ENCODE data around the gene CCDC50. TPM values are rescaled to one million over a fixed set of nuclear protein-coding genes. Genes with fewer than 3 reads are reported as not detected.

CCDC50 gene
- total and polyA plus RNA-seq, 7 donors = 20.8 to 128 (median 103) TPM

DNA sequence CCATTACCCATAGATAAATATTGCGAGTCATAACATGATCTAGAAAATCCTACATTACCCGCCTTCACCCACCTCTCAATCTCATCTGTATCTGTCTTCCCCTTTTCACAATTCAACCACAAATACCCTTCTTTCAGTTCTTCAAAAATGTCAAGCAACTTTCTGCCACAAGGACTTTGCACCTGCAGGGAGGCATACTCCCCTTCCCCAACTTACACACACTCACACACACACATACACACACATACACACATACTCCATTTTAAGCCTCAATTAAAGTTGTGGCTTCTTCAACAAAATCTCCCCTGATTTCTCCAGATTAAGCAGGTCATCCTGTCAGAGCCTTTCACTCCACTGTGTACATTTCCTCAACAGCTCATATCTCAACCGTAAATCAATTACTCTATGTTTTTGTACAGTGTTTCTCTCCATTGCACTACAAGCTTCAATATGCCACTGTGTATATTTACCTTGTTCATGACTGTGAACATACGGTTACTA lies 33.1 kb upstream of the CCDC50 start:
- TF ChIP-seq, protein P1, sequence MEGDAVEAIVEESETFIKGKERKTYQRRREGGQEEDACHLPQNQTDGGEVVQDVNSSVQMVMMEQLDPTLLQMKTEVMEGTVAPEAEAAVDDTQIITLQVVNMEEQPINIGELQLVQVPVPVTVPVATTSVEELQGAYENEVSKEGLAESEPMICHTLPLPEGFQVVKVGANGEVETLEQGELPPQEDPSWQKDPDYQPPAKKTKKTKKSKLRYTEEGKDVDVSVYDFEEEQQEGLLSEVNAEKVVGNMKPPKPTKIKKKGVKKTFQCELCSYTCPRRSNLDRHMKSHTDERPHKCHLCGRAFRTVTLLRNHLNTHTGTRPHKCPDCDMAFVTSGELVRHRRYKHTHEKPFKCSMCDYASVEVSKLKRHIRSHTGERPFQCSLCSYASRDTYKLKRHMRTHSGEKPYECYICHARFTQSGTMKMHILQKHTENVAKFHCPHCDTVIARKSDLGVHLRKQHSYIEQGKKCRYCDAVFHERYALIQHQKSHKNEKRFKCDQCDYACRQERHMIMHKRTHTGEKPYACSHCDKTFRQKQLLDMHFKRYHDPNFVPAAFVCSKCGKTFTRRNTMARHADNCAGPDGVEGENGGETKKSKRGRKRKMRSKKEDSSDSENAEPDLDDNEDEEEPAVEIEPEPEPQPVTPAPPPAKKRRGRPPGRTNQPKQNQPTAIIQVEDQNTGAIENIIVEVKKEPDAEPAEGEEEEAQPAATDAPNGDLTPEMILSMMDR (IDR thresholded peaks at IDR 0.05) = no peak
- no peak for TF ChIP-seq POLR2AphosphoS5 (IDR thresholded peaks at IDR 0.05)
- no peak for TF ChIP-seq EP300 (IDR thresholded peaks at IDR 0.05)
- no peak for TF ChIP-seq POLR2A (IDR thresholded peaks at IDR 0.05)

DNA sequence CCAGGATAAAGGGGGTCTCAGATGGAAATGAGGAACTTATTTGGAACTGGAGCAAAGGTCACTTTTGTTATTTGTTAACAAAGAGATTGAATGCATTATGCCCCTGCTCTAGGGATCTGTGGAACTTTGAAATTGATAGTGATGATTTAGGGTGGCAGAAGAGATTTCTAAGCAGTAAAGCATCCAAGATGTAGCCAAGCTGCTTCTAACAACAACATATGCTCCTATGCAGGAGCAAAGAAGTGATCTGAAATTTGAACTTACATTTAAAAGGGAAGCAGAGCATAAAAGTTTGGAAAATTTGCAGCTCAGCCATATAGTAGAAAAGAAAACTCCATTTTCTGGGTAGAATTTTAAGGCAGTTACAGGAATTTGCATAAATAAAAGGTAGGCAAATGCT lies 30.3 kb upstream of the CCDC50 start:
- intact Hi-C loops (cut with DNase I) = no loop called here
- Histone ChIP-seq H3K36me3 (no peaks in the 10 kb centered on the region), H3K27ac (no peak overlapping the region), H3K4me3 (no peak overlapping the region), H3K4me1 (no peaks in the 10 kb centered on the region), H3K27me3 (no peaks in the 10 kb centered on the region), H3K9me3 (no peaks in the 10 kb centered on the region)
- no peak for TF ChIP-seq POLR2A (IDR thresholded peaks at IDR 0.05)
- TF ChIP-seq POLR2AphosphoS5 (IDR thresholded peaks at IDR 0.05) = no peak
- no peak for TF ChIP-seq EP300 (IDR thresholded peaks at IDR 0.05)
- TF ChIP-seq, protein P1 (IDR thresholded peaks at IDR 0.05) = no peak
- no peak for DNase-seq

More for the DNA sequence above, 33.1 kb upstream of the CCDC50 start:
- intact Hi-C loops (cut with DNase I) = no loop called here
- no peak overlapping the region for H3K4me3 ChIP-seq
- no peak for DNase-seq
- no peaks in the 10 kb centered on the region for H3K9me3 ChIP-seq
- H3K36me3 ChIP-seq = no peaks in the 10 kb centered on the region
- 45 to 51% methylated on average over 4 of the region's 4 CpGs for WGBS, 2 donors
- no peaks in the 10 kb centered on the region for H3K27me3 ChIP-seq
- H3K27ac ChIP-seq = no peak overlapping the region
- H3K4me1 ChIP-seq = no peaks in the 10 kb centered on the region

DNA sequence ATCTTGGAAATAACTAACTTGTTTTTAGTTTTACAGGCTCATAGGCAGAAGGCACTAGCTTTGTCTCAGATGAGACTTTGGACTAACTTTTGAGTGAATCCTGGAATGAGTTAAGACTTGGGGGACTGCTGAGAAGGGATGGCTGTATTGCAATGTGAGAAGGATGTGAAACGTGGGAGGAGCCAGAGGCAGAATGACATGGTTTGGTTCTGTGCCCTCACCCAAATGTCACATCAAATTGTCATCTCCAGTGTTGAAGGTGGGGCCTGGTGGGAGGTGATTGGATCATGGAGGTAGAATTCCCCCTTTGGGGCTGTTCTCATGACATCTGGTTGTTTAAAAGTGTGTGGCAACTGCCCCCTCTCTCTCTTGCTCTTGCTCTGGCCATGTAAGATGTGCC lies 28.8 kb upstream of the CCDC50 start:
- Histone ChIP-seq H3K27me3 (no peaks in the 10 kb centered on the region), H3K27ac (no peak overlapping the region), H3K4me3 (no peak overlapping the region), H3K36me3 (no peaks in the 10 kb centered on the region), H3K9me3 (no peaks in the 10 kb centered on the region), H3K4me1 (no peaks in the 10 kb centered on the region)
- 68 to 80% methylated on average over 1 of the region's 1 CpG for WGBS, 2 donors
- no peak for DNase-seq
- TF ChIP-seq POLR2AphosphoS5 (IDR thresholded peaks at IDR 0.05) (no peak), POLR2A (IDR thresholded peaks at IDR 0.05) (no peak), EP300 (IDR thresholded peaks at IDR 0.05) (no peak)
- TF ChIP-seq, protein P1 (IDR thresholded peaks at IDR 0.05) = no peak
- intact Hi-C loops (cut with DNase I) = no loop called here

DNA sequence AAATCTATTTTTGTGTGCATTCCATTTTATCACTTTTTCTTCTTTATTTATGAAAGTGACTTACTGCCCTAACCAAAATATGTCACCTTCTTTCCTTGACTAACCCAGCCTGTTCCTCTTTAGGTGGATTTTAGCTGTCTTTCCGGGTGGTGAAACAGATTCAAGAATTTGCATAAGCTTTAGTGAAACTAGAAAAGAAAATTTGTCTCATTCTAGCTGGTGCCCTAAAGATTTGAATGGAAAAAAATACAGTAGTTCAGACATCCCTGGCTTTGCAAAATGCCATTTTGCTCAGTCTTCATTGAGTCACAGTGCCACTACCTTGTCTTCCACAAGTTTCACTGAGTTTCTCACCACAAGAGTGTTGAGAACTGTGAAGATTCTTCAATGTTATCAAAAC lies 28.2 kb upstream of the CCDC50 start:
- H3K27me3 ChIP-seq = no peaks in the 10 kb centered on the region
- no peaks in the 10 kb centered on the region for H3K9me3 ChIP-seq
- TF ChIP-seq, protein P1 (IDR thresholded peaks at IDR 0.05) = no peak
- no peak for TF ChIP-seq EP300 (IDR thresholded peaks at IDR 0.05)
- no peak for TF ChIP-seq POLR2A (IDR thresholded peaks at IDR 0.05)
- TF ChIP-seq POLR2AphosphoS5 (IDR thresholded peaks at IDR 0.05) = no peak
- H3K4me3 ChIP-seq = no peak overlapping the region
- no peaks in the 10 kb centered on the region for H3K4me1 ChIP-seq
- 61 to 87% methylated on average over 1 of the region's 1 CpG for WGBS, 2 donors
- no peak for DNase-seq
- no peaks in the 10 kb centered on the region for H3K36me3 ChIP-seq
- H3K27ac ChIP-seq = no peak overlapping the region
- intact Hi-C loops (cut with DNase I) = no loop called here

DNA sequence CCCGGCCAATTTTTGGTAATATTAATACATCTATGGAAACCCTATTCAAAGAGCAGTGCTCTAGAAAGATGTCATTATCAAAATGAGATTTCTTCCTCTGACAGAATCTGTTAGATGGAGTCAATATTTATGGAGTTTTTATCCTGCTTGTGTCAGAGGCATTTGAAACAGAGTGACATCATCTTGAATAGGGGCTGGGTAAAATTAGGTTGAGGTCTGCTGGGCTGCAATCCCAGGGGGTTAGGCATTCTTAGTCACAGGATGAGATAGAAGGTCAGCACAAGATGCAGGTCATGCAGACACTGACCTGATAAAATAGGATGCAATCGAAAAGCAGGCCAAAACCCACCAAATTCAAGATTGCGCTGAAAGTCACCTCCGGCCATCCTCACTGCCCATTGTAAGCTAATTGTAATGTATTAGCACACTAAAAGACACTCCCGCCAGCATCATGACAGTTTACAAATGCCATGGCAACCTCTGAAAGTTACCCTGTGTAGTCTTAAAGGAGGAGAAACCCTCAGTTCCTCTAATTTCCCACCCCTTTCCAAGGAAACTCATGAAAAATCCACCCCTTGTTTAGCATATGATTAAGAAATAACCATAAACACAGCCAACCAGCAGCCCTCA lies 27.3 kb upstream of the CCDC50 start:
- no peaks in the 10 kb centered on the region for H3K9me3 ChIP-seq
- no peaks in the 10 kb centered on the region for H3K27me3 ChIP-seq
- WGBS, 2 donors = 94 to 95% methylated on average over 5 of the region's 5 CpGs
- no peak overlapping the region for H3K27ac ChIP-seq
- intact Hi-C loops (cut with DNase I) = no loop called here
- no peaks in the 10 kb centered on the region for H3K36me3 ChIP-seq
- no peak overlapping the region for H3K4me3 ChIP-seq
- no peaks in the 10 kb centered on the region for H3K4me1 ChIP-seq
- no peak for DNase-seq
- TF ChIP-seq EP300 (IDR thresholded peaks at IDR 0.05) (no peak), POLR2A (IDR thresholded peaks at IDR 0.05) (no peak)
